ENCODE data around the gene SYT11.

GRCh38 chr1:155904261-155904660 lies 44.9 kb downstream of the SYT11 start:
- TF ChIP-seq CTCF (IDR thresholded peaks at IDR 0.05), result no peak
- TF ChIP-seq POLR2A (IDR thresholded peaks at IDR 0.05), result no peak

All from lower leg skin (tissue), 3 donors.